Muscle of back (tissue), 11 donors: ENCODE data around the gene RRAS. TPM values are rescaled to one million over a fixed set of nuclear protein-coding genes. Genes with fewer than 3 reads are reported as not detected.
"Not testable (repeated sequence)": the region's sequence is repeated elsewhere in the genome, so short reads cannot be mapped to it uniquely, and the experiment has no call there.

Source experiments
- DNase-seq, 3 donors: peaks; one replicate each; pipeline versions ENCODE4 v3.0.0 to v3.0.0-alpha.2; 2013
- polyA plus RNA-seq, 10 donors: library from polyadenylated mRNA; unstranded; fragments of 120-200 nt; gene quantifications; one replicate each; pipeline ENCODE4 v1.2.1, GENCODE V29; 2013; ENCODE audit not compliant: insufficient read length in 10 of 10

The RRAS gene
- polyA plus RNA-seq, 10 donors = 24.2 to 35.5 (median 30.9) TPM

DNA sequence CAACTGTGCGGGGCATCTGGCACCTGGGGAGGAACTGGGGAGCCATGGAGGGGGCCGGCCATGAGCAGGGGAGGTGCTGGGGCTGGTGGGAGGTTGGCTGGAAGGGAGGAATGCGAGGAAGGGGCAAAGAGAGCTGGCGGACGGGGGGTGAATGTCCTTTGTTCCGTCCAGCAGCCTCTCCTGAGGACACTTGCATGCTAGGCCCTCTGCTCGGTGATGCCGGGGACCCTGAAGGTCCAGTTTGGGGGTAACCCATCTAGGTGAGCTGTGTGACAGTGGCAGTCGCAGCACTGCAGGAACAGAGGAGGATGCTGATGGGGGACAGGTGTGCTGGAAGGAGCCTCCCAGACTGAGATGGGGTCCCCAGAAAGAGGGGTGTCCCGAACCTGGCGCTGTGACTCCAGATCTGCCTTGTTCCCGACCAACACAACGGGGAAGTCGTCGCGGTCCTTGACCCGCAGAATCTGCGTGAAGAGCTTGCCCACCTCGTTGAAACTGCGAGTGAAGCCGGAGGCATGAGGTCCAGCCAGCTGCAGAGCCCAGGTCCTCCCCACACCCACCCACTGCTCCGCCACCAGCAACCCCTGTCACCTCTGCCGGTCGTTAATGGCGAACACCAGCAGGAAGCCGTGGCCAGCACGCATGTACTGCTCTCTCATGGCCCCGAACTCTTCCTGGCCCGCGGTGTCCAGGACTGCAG is 3.6 kb downstream of the RRAS start:
- DNase-seq = no peak

DNA sequence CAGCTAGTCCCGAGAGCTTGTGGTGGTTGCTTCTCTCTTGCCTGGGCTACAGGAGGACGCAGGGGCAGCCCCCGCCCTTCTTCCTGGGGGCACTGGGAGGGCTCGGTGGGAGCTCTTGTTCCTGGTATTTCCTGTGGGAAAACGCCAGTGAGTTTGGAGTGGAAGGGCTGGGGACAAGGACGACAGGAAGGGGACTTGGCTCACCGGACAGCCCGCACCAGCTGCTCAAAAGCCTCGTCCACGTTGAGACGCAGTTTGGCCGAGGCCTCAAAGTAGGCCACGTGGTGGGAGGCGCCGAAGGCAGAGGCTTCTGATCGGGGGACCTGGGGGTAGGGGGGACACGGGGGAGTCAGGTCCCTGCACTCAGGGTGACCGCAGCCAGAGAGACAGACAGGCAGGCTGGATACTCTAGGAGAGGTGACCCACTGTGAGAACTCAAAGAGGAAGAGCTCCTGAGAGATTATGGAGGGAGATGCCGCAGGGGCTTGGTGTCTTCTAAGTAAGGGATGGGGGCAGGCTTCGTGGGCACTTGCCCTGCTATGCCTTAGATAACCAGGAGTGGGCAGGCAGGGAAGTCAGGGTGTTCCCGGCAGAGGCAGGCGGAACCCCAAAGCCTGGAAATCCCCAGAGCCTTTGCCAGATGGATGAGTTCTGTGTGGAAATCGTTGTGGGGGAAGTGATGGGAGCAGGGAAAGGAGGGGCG is 4.3 kb downstream of the RRAS start:
- DNase-seq = peak in 1 of 3 donors; percentile 36

DNA sequence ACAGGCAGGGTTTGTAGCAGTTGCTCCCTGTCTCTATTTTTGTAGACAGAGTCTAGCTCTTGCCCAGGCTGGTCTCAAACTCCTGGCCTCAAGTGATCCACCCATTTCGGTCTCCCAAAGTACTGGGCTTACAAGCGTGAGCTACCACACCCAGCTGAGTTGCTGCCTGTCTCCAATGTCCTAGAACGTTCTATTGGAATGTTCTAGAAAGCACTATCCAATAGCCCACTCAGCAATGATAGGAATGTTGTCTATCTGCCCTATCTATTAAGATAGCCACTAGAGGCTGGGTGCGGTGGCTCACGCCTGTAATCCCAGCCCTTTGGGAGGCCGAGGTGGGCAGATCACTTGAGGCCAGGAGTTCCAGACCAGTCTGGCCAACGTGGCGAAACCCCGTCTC is 6.7 kb downstream of the RRAS start:
- DNase-seq = not testable (repeated sequence)

DNA sequence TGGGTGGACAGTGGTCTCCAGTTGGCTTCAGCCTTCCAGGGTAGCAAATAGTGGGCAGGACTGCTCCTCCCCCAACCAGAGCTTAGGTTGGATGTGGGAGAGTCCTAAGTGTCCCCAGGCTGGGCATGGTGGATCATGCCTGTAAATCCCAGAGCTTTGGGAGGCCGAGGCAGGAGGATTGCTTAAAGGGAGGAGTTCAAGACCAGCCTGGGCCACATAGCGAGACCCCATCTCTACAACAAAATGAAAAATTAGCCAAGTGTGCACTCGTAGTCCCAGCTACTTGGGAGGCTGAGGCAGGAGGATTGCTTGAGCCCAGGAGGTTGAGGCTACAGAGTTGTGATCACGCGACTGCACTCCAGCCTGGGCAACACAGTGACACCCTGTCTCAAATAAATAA is 7.4 kb downstream of the RRAS start:
- DNase-seq = no peak

DNA sequence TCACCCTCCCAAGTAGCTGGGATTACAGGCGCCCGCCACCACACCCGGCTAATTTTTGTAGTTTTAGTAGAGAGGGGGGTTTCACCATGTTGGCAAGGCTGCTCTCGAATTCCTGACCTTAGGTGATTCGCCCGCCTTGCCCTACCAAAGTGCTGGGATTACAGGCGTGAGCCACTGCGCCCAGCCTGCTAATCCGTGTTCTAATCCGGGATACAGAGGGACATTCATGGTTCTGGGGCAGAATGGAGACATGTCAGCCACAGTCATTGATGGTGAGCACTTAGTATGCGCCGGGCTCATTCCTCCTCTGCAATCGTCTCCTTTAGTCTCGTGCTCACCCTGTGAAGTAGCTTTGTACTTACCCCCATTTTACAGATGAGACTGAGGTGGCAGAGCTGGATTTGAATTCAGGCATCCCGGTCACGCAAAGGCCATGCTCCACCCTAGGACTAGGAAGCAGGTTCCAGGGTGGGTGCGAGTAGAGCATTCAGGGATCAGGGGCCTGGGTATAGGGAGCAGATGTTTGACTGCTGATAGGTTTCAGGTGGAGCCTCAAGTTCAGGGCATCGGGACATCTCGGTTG is 8.2 kb downstream of the RRAS start:
- DNase-seq = no peak

DNA sequence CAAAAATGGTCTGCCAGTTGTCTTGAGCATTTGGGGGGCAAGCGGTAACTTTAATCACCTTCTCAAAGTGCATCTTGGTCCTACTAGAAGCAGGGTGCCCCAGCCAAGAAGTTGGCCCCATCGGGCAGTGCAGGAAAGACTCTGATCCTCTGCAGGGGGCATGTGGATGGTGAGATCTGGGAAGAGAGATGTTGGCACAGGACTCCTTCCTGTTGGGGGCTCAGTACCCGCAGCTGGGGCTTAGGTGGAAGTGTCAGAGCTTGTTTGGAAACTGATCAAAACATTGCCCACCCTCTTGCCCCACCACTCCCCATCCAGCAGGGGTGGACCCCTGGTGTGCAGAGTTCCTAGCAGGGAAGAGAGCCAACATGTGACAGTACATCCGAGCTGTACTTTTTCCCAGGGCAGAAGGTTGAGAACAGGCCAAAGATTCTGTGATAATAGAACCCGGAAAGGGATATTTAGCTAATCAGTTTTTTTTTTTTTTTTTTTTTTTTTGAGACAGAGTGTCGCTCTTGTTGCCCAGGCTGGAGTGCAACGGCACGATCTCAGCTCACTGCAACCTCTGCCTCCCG is 8.8 kb downstream of the RRAS start:
- peak in 1 of 3 donors; percentile 23 for DNase-seq

DNA sequence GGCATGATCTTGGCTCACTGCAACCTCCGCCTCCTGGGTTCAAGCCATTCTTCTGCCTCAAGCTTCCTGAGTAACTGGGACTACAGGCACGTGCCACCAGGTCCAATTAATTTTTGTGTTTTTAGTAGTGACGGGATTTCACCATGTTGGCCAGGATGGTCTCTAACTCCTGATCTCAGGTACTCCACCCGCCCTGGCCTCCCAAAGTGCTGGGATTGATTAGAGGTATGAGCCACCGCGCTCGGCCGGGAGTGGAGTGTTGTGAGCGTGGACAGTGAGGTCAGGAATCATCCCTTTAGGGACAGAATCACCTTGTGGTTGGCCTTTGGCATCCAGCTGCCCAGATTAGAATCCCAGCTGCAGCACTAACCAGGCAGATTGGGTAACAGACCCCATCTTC is 10.3 kb downstream of the RRAS start:
- DNase-seq = no peak

DNA sequence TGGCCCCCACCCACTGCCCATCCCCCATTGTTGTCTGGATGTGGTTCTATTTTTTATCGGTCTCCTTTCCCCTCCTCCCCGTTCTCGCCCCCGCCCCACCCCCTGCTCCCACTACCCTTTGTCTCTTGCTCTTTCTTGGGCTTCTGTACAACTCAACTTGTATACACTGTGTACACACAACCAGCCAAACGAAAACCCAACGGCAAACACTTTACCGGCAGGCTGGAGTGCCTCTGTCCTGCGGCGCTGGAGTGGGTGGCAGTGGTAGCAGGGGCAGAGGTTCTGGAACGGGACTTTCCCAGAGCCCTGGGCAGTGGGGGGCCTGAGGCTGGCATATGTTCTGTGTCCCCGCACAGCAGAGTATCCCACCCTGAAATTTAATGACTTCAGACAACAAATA is 13.7 kb downstream of the RRAS start:
- no peak for DNase-seq

DNA sequence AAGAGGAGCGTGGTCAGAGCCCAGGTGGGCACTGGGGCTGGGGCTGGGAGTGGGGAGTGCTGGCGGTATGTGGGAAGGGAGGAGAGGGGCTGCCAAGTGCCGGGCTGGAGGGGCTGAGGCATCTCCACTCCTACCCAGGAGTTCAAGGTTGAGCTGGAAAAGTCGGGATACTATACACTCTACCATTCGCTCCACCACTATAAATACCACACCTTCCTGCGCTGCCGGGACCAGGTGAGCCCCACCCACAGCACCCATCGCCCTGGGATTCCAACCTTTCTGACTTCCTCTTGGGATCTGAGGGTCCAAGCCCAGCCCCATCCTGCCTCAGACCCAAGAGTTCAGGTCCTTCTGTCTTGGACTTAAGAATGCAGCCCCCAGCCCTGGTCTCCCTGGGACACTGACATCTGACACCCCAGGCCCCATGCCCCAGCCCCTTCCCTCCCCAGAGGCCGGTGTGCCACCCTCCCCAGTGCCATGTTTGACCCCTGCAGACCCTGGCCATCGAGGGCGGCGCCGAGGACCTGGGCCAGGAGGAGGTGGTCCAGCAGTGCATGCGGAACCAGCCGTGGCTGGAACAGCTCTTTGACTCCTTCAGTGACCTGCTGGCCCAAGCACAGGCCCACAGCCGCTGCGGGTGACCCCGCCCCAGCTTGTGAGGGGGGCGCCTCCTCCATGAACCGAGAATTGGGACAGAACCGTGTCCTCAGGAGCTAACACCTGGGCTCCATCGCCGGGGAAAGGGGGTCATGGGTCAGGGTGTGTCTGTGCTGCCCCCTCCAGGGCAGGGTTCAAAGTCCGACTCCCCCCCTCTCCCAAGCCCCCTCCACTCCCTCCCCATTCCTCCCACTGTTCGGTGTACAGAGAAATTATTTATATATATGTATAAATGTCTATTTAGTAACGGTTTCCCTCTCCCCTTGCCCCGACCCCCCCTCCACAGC is 14.7 kb downstream of the RRAS start:
- DNase-seq = no peak

DNA sequence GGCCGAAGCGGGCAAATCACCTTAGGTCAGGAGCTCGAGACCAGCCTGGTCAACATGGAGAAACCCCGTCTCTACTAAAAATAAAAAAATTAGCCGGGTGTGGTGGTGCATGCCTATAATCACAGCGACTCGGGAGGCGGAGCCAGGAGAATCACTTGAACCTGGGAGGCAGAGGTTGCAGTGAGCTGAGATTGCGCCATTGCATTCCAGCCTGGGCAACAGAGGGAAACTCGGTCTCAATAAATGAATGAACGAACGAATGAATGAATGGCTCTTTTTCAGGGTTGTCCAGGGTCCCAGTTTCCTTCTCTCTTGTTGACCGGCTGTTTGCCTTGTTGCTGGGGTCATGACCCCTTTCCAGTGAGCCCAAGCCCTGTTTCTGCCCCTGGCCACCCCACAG is 22.1 kb downstream of the RRAS start:
- not testable (repeated sequence) for DNase-seq

DNA sequence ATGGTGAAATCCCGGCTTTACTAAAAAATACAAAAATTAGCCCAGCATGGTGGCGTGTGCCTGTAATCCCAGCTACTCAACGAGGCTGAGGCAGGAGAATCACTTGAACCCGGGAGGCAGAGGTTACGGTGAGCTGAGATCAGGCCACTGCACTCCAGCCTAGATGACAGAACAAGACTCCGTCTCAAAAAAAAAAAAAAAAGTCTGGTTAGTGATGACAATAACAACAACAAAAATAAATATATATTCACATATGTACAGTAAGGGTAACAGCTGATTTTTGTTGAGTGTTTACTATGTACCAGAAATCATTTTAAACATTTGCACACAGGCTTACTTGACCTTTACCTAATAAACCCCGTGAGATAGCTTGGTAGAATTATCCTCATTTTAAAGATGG is 23.0 kb downstream of the RRAS start:
- DNase-seq = no peak

DNA sequence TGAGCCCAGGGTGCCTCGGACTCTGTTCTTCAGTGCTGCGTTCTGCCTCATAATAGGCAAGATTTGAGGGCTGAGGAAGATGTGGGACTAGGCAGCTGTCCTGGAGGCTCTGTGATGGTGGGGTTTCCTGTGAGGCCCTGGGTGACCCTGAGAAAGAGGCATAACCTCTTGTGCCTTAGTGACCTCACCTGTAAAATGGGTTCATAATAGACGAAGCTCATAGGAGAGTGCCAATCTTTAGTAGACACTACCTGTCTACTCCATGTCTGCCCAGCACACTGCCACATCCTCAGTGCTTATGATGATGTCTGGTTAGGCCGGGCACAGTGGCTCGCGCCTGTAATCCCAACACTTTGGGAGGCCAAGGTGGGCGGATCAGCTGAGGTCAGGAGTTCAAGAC is 23.4 kb downstream of the RRAS start:
- no peak for DNase-seq

DNA sequence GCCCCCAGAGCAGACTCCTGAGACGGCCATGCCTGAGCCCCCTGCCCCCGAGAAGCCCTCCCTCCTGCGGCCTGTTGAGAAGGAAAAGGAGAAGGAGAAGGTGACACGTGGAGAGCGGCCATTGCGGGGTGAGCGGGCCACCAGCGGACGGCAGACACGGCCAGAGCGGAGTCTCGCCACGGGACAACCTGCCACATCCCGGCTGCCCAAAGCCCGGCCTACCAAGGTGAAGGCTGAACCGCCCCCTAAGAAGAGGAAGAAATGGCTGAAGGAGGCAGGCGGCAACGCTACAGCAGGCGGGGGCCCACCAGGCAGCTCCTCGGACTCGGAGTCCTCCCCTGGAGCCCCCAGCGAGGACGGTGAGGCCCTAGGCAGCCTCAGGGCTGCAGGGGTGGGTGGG is 24.1 kb downstream of the RRAS start:
- no peak for DNase-seq

DNA sequence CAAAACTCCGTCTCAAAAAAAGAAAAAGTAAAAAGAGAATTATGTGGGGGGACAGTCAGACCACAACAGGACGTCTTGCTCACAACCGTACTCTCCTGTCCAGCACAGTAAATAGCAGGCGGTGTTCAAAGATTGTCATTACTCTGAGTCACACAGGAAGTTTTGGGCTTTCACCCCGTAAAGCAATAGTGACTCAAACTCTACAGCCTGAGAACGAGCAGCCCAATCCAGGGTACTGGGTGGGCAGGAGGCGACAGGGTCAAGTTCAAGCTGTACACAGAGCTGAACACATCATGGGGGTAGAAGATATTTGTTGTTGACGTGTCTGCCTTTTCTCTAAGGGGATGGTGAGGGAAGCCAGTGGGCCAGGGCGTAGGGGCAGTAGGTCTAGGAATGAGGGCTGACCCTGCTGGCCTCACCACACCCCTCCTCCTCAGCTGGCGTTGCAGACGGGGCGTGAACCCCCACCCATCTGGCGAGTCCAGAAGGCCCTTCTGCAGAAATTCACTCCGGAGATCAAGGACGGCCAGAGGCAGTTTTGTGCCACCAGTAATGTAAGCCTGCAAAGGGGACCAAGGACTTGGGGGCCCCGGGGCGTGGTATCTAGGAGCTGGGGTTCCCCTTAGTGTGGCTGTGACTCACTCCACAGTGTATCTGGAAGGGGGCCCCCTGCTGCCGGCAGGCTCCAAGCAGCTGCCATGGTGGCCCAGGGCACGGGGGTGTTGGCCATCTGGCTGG is 25.7 kb downstream of the RRAS start:
- no peak for DNase-seq

DNA sequence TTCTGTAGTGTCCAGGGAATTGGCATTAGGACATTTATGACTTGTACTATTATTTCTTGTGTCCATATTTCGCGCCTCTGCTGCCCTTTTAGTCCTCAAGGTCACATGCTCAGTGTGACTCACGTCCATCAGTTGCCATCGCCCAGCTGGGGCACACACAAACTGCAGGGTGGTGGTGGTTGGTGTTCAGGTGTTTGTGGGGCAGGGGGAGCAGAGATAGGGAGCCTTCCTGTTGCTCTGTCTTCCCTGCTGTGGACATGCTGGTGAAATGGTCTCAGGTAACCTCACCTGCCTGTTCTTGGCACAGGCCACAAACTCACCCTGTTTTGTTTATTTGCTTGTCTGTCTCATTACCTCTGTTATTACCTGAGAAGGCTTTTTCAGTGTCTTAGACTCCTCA is 26.6 kb downstream of the RRAS start:
- DNase-seq = no peak

DNA sequence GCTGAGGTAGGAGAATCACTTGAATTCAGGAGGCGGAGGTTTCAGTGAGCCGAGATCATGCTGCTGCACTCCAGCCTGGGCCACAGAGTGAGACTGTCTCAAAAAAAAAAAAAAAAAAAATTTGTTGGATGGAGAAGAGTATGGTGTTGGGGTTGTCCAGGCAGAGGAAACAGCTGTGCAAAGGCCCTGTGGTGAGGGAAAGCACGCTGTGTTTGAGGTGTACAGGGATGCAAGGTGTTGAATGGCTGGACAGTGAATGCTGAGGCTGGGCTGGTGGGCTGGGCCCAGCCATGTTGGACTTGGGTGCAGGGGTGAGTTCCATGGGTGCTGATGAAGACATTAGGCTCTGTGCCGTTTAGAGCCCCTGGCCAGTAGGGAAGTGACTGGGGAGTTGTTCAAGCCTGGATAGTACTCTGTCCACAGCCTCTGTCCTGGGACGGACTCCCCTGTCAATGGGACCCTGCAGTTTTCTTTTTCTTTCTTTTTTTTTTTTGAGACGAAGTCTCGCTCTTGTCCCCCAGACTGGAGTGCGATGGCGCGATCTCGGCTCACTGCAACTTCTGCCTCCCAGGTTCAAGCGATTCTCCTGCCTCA is 30.3 kb downstream of the RRAS start:
- no peak for DNase-seq

DNA sequence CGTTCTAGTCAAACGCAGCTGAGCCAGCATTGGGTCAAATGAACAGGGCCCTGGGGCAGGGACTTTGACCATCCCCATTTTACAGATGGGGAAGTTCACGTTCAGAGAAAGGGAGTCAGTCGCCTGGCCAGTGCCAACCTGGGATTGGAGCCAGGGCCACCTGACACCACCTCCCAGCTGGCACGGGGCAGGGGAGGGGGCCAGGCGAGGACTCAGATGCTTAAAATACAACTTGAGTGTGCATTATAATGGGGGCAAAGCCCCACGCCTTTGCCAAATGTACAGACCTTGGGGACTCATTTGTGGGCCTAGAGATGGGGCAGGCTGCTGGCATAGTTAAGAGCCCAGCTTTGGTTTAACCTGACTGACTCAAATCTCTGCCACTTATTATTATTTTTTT is 34.3 kb downstream of the RRAS start:
- no peak for DNase-seq

DNA sequence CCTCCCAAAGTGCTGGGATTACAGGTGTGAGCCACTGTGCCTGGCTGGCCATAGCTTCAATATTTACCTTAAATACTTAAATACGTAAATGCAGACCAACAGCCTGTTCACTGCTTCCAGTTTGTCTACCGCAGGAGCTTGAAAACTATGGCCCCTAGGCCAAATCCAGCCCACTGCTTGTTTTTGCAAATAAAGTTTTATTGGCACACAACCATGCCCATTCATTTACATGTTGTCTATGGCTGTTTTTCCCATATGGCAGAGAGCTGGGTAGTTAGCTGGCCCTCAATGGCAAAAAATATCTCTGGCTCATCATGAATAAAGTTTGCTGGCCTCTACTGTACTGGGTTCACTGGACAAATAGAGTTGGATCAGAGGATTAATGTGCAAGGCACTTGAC is 37.1 kb downstream of the RRAS start:
- DNase-seq = no peak

DNA sequence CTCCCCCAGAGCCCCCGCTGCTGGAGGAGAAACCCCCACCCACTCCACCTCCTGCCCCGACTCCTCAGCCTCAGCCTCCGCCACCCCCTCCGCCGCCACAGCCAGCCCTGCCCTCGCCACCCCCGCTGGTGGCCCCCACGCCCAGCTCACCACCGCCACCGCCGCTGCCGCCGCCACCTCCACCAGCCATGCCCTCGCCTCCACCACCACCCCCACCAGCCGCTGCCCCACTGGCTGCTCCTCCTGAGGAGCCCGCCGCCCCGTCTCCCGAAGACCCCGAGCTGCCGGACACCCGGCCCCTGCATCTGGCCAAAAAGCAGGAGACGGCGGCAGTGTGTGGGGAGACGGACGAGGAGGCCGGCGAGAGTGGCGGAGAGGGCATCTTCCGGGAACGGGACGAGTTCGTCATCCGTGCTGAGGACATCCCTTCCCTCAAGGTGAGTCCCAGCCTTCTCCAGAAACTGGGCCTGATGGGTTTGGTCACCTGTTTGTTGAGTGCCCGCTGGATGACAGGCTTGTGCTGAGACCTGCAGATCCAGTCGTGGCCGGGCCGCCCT is 38.4 kb downstream of the RRAS start:
- DNase-seq = no peak
